Central memory CD4-positive, alpha-beta T cell (primary cell): ENCODE data around the gene MEGF6.

ENCODE experiments used
- DNase-seq: peaks from one replicate; pipeline ENCODE4 v3.0.0; 2022

Gene MEGF6

DNA sequence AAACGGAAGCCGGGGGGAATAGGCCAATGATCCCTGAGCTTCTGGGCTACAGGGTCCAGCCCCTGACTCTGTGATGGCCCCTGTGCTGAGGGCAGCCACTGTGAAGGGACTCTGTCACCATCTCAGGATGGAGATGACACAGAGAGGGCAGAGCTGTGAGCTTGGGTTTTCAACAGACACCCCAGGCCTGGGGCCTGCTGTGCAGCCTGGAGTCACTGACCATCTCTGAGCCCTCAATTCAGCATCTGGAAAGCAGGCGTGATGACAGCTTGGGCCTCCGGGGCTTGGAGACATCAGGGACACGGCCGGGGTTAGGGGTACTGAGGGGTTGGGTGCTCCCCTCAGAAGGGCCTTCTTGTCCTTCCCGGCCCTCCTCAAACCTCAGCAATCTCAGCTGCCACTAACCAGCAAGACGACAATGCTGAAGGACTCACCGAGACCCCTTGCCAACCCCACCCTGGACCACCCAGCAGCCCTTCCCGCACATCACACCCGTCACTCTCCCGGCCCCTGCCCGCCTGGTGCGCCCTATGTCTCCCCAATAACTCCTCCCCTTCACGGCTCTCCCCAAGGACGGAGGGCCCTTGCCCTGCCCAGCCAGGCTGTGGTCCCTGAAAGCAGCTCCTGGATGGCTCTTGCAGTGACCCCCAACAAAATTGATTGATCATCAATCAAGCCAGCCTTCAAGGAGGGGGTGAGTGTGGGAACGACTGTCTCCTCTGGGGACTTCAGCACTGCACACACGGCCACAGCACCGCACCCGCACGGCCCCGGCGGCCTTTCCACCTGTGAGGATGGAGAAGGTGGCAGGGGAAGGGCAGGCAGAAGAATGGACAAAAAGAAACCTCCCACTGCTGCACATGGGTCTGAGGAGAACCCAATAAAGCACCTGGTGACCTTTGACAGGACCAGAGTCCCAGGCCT, 4.3 kb downstream of the MEGF6 start:
- no peak for DNase-seq

GRCh38 chr1:3604997-3605823, 6.1 kb downstream of the MEGF6 start:
- no peak for DNase-seq

GRCh38 chr1:3604468-3604974, 6.8 kb downstream of the MEGF6 start:
- no peak for DNase-seq

GRCh38 chr1:3603571-3604467, 7.5 kb downstream of the MEGF6 start:
- DNase-seq, result no peak

DNA sequence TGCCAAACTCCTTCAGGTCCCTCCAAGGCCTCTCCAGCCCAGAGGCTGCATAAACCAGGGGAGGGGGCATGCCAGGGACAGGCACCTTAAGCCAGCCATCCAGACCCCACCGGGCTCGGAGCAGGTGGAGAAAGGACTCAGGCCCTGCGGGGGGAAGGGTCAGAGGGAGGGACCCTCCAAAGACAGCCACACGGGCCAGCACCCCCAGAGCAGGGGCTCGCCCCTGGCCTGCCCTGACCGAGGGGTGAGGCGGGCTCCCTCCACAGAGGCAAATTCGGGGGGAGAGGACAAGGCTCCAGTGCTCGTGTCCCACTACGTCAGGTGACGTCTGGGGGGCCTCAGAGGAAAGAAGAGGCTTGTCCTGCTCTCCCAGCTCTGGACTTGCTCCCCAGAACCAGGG, 8.2 kb downstream of the MEGF6 start:
- no peak for DNase-seq

DNA sequence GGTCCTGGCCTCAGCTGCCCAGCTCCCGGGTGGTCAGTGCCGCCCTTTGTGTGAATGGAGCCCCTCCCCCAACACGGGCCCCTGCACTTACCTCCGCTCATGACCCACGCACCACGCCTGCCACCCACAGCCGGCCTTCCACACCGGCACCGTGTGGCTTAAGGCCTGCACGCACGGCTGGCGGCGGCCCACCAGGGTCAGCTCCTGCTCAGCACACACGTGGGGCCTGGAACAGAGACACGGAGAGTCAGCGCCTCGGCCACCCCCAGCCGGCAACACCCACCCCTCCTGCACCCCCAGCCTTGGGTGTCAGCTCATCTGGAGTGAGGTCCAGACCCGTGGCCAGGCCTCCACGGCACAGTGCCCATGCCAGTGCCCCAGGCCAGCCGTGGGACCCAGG, 8.9 kb downstream of the MEGF6 start:
- no peak for DNase-seq

- no peak for DNase-seq
Observed at GRCh38 chr1:3601743-3602142, 9.6 kb downstream of the MEGF6 start.

DNA sequence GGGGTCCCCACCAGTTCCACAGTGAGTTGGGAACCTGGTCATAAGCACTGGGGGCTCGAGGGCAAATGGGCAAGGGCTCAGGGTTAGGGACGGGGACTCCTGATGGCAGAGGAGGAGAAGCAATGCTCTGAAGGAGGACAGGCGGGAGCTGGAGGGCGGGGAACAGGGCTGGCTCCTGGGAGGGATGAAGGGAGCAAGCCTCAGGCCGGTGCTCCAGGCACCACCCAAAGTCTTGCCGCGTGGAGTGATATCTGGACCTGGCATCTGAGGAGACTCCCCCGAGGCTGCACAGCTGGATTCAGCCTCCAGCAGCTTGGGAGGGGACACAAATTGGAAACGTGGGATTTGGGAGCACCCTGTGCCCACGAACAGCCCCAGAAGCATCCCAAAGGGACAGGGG, 11.0 kb downstream of the MEGF6 start:
- DNase-seq, result no peak

DNA sequence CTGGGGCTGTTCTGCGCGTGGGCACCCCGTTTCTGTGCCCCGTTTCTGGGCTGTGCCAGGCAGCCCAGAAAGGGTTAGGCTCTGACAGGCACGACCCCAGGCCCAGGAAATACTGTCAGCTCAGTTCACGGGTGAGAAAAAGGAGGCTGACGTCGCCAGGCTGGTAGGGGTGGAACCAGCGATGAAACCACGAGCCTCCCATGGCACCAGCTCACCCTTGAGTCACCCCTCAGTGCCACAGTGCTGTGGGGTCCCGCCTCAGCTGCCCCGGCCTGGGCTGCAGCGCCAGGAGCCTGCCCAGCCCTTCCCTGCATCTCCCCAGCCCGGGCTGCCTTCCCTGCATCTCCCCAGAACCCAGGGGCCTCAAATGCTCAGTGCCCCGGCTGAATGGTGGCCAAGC, 11.5 kb downstream of the MEGF6 start:
- DNase-seq, result no peak

DNA sequence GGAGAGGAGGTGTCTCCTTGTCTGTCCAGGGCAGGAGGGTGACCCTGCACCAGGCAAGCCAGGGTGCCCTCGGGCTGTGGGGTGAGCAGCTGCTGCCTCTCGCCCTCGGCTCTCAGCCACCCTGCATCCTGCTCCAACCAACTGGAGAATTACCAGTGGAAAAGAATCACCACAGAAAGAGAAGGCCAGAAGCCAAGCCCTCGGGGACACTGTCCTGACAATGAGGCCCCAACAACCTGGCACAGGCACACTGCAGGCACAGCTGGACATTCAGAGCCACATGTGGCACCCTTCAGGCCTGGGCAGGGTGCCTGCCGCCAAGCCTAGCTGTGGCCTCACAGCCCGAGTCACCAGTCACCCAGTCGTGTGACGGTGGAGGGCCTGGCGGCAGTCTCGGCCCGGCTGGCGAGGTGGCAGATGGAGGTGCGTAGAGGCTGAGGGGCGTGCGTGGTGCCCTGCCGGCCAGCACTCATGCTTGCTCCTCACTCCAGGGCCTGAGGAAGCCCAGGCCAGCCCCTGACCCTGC, 12.0 kb downstream of the MEGF6 start:
- DNase-seq, result no peak

GRCh38 chr1:3598522-3599285, 12.6 kb downstream of the MEGF6 start:
- DNase-seq, result no peak

- no peak for DNase-seq
Observed at GRCh38 chr1:3598051-3598491, 13.2 kb downstream of the MEGF6 start.

GRCh38 chr1:3597599-3597964, 13.7 kb downstream of the MEGF6 start:
- DNase-seq, result no peak

- DNase-seq, result no peak
Observed at GRCh38 chr1:3596663-3597598, 14.4 kb downstream of the MEGF6 start.

DNA sequence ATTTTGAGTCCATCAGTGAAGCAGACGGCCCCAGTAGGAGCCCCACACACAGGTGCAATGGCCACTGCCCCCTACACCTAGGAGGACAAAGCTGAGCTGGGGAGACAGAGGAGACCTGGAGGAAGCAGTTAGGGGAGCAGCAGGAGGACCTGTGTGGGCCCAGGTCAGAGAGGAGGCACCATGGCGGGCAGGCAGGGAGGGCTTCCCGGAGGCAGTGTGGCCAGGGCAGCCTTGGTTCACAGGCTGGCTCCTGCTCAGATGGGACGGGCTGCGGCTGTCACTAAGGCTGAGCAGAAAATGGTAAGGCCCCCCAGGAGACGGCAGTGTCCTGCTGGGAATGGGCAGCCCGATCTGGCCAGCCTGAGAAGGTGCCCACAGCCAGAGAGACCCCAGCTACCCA, 15.4 kb downstream of the MEGF6 start:
- DNase-seq, result no peak

DNA sequence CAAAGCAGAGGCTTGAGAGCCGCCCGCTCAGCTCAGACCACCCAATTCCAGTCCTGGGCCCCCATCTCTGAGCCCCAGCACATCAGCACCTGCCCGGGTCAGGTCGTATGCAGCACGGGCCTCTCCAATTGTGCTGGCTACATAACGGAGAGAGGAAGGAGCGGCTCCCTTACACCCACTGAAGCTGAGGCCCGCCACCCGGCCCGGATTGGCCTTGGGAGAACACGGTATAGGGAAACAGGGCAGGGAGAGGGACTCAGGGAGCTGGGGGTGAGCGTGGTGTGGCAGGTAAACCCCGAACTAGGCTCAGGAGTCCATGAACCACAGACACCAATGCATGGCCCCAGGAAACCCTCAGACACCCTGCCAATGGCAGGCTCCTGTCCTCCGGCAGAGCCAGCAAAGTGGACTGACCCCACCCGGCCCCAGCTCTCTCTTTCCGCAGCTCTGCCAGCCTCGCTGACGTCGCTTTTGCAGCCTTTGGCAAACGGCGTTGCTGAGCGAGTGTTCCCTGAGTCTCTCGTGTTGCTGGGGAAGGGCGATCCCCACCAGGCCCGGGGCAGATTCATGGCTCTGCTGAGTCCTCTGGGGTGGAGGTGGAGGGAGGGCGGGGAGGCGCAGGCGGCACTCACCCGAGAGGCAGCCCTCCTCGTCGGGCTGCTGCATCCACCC, 16.5 kb downstream of the MEGF6 start:
- no peak for DNase-seq

DNA sequence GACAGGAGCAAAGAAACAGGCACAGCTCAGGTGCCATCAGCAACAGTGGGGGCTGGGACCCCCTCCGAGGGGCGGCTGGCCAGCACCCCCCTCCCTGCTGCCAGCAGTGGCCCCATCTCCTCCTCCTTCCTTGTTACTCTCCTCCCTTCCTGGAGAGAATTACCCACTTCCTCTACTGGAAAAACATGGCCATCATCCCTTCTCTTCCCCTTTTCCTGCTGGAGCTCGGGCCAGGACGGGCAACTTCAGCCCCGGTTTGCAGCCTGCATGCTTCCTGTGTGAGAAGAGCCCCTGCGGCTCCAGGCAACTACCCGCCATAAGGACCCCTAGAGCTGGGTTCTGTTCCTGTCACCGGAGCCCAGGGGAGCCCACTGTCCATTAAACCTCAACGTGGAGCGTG, 17.6 kb downstream of the MEGF6 start:
- no peak for DNase-seq

DNA sequence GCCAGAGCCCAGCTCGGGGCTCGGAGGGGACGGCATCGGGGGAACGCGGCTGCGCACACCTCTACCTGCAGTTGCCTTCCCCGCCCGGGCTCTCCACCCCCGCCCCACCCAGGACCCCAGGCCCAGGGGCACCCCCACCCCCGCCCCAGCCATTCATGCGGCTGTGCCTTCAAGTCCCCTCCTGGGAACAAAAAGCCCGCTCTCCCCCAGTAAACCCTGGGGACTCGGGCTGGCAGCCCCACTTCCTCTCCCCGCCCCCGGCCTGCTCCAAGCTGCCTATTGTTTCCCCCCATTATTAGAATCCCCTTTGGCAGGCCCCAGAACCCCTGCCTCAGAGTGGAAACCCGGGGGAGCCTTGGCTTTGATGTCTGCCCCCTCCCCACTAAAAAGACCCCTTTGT, 18.0 kb downstream of the MEGF6 start:
- no peak for DNase-seq

DNA sequence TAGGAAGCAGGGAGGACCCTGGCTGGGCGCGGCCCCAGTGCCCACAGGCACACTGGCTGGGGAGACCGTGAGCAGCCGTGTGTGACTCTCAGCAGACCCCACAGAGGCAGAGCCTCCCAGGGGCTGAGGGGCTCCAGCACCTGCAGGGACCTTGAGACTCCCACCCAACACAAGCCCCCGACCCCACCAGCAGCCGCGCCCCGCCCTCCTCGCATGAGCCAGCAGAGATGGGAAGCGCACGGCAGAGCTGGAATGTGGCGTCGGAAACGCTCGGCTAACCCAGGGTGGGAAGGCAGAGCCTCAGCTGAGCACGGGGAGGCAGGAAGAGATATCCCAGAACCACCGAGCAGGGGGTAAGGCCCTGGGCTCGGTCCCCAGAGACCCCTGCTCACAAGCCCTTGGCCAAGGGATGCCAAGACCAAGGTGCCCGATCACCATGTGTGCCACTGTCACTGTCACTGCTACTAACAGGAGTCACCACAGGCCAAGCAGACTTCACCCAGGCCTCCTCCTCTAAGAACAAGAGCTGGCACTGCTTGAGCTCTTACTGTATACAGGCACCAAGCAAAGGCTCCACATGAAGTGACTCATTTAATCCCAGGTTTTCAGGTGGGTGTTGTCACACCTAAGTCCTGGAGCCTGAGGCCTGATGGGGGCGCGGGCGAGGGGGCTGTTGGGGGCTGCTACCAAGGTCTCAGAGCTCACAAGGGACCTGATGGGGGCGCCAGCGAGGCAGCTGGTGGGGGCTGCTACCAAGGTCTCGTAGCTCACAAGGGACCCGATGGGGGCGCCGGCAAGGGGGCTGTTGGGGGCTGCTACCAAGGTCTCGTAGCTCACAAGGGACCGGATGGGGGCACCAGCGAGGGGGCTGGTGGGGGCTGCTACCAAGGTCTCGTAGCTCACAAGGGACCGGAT, 20.1 kb downstream of the MEGF6 start:
- DNase-seq, result no peak
